ENCODE measurements around the gene YBX2.

DNA sequence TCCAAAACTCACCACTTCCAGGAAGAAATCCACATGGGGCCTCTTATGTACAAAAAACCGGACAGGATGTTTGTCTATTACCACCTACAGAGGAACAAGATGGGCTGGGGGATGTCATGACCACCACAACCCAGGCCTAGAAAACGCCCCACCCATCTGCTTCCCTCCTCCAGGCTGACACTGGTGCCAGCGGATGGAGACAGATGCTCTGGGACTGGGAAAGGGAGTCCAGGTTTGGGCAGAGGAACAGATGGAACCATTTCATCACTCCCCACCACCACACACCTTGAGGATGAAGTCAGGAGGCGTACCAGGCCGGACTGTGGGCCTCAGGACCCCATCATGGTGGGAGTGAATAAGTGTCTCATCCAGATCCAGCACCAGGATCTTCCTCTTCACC, 47.7 kb downstream of the YBX2 start:
- TF ChIP-seq, protein P1, sequence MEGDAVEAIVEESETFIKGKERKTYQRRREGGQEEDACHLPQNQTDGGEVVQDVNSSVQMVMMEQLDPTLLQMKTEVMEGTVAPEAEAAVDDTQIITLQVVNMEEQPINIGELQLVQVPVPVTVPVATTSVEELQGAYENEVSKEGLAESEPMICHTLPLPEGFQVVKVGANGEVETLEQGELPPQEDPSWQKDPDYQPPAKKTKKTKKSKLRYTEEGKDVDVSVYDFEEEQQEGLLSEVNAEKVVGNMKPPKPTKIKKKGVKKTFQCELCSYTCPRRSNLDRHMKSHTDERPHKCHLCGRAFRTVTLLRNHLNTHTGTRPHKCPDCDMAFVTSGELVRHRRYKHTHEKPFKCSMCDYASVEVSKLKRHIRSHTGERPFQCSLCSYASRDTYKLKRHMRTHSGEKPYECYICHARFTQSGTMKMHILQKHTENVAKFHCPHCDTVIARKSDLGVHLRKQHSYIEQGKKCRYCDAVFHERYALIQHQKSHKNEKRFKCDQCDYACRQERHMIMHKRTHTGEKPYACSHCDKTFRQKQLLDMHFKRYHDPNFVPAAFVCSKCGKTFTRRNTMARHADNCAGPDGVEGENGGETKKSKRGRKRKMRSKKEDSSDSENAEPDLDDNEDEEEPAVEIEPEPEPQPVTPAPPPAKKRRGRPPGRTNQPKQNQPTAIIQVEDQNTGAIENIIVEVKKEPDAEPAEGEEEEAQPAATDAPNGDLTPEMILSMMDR (IDR thresholded peaks at IDR 0.05 in 8 of 11, conservative IDR thresholded peaks at IDR 0.05 in 3 of 11), result no peak
- TF ChIP-seq POLR2AphosphoS5 (IDR thresholded peaks at IDR 0.05), result no peak

Data from spleen (tissue), 7 donors.